Osteoblast (primary cell): ENCODE measurements around the gene TTC27. TPM values are rescaled to one million over a fixed set of nuclear protein-coding genes. Genes with fewer than 3 reads are reported as not detected.

Experiments
- DNase-seq: peaks from one replicate; pipeline ENCODE4 v3.0.0; 2011; ENCODE audit warnings: low spot score, mixed read lengths; ENCODE audit not compliant: insufficient read length; ENCODE audit errors: missing footprints
- H2AFZ ChIP-seq: 2 replicates; pipeline ENCODE4 v1.6.0; 2011; ENCODE audit warnings: mild to moderate bottlenecking, low read length
- H3K27ac ChIP-seq: 2 replicates; pipeline ENCODE4 v1.5.1; 2011; ENCODE audit warnings: mild to moderate bottlenecking, low read depth, low read length, moderate library complexity
- H3K27me3 ChIP-seq: 2 replicates; pipeline ENCODE4 v1.6.0; 2012; ENCODE audit warnings: mild to moderate bottlenecking, control low read depth, inconsistent platforms, low read length, moderate library complexity; ENCODE audit not compliant: insufficient read depth
- H3K36me3 ChIP-seq: 2 replicates; pipeline ENCODE4 v1.5.1; 2011; ENCODE audit warnings: mild to moderate bottlenecking, low read length, control low read depth, moderate library complexity; ENCODE audit not compliant: insufficient read depth
- H3K4me1 ChIP-seq: 2 replicates; pipeline ENCODE4 v1.5.1; 2011; ENCODE audit warnings: mild to moderate bottlenecking, low read length, control low read depth, moderate library complexity; ENCODE audit not compliant: insufficient read depth
- H3K4me2 ChIP-seq: 2 replicates; pipeline ENCODE4 v1.6.0; 2011; ENCODE audit warnings: mild to moderate bottlenecking, low read length; ENCODE audit not compliant: insufficient read depth
- H3K4me3 ChIP-seq: fragments of 200-600 bp; sonication (generic); 3 replicates; pipeline ENCODE4 v1.5.1; 2012; ENCODE audit warnings: mild to moderate bottlenecking, low read length, inconsistent platforms; ENCODE audit not compliant: insufficient read depth
- H3K79me2 ChIP-seq: 2 replicates; pipeline ENCODE4 v1.6.0; 2012; ENCODE audit warnings: mild to moderate bottlenecking, low read length, control low read depth, inconsistent platforms; ENCODE audit not compliant: insufficient read depth
- H3K9me3 ChIP-seq: 2 replicates; pipeline ENCODE4 v1.5.1; 2011; ENCODE audit warnings: low read depth, low read length, control low read depth
- H4K20me1 ChIP-seq: 2 replicates; pipeline ENCODE4 v1.6.0; 2012; ENCODE audit warnings: mild to moderate bottlenecking, low read length, control low read depth; ENCODE audit not compliant: insufficient read depth
- CTCF ChIP-seq: IDR thresholded peaks from 2 replicates; pipeline ENCODE4 v1.5.1; 2011; ENCODE audit warnings: mild to moderate bottlenecking, low read depth, low read length, moderate library complexity; ENCODE audit errors: extremely low read depth
- total RNA-seq: library from RNA; depleted of rRNA; stranded (reverse); fragments of >200 nt; gene quantifications from 2 replicates; pipeline ENCODE4 v1.2.3, GENCODE V29; 2012

Gene TTC27
- total RNA-seq, 1 donor, result 25.3 TPM

- no peaks in the 10 kb centered on the region for H3K27me3 ChIP-seq
- no peaks in the 10 kb centered on the region for H4K20me1 ChIP-seq
- H3K4me1 ChIP-seq, result no peaks in the 10 kb centered on the region
- H3K4me2 ChIP-seq, result no peak overlapping the region
- no peak overlapping the region for H3K27ac ChIP-seq
- peaks cover 4% of the 10 kb centered on the region for H3K36me3 ChIP-seq
- no peaks in the 10 kb centered on the region for H3K9me3 ChIP-seq
- no peaks in the 10 kb centered on the region for H3K79me2 ChIP-seq
- H2AFZ ChIP-seq, result no peak overlapping the region
- no peak for DNase-seq
- no peak for TF ChIP-seq CTCF
- H3K4me3 ChIP-seq, result no peak overlapping the region
These were observed 107.5 kb downstream of the TTC27 start for GRCh38 chr2:32735348-32735747.

GRCh38 chr2:32738939-32739338, 111.1 kb downstream of the TTC27 start:
- Histone ChIP-seq H3K9me3 (no peaks in the 10 kb centered on the region), H3K4me3 (no peak overlapping the region), H3K4me2 (no peak overlapping the region), H3K36me3 (peaks cover 4% of the 10 kb centered on the region), H2AFZ (no peak overlapping the region), H3K27me3 (no peaks in the 10 kb centered on the region), H3K27ac (no peak overlapping the region), H3K79me2 (no peaks in the 10 kb centered on the region), H3K4me1 (peaks cover 6% of the 10 kb centered on the region), H4K20me1 (no peaks in the 10 kb centered on the region)
- no peak for TF ChIP-seq CTCF
- no peak for DNase-seq

GRCh38 chr2:32739664-32740063, 111.8 kb downstream of the TTC27 start:
- Histone ChIP-seq H3K9me3 (no peaks in the 10 kb centered on the region), H3K4me2 (no peak overlapping the region), H2AFZ (no peak overlapping the region), H3K79me2 (no peaks in the 10 kb centered on the region), H3K27ac (no peak overlapping the region), H3K36me3 (peaks cover under 1% of the 10 kb centered on the region), H3K4me1 (peaks cover 12% of the 10 kb centered on the region), H3K27me3 (no peaks in the 10 kb centered on the region), H3K4me3 (no peak overlapping the region), H4K20me1 (no peaks in the 10 kb centered on the region)
- no peak for DNase-seq
- no peak for TF ChIP-seq CTCF

- no peaks in the 10 kb centered on the region for H3K9me3 ChIP-seq
- no peak for TF ChIP-seq CTCF
- H3K79me2 ChIP-seq, result no peaks in the 10 kb centered on the region
- DNase-seq, result no peak
- no peaks in the 10 kb centered on the region for H3K27me3 ChIP-seq
- no peaks in the 10 kb centered on the region for H3K36me3 ChIP-seq
- H3K27ac ChIP-seq, result no peak overlapping the region
- no peak overlapping the region for H3K4me2 ChIP-seq
- H4K20me1 ChIP-seq, result no peaks in the 10 kb centered on the region
- peaks cover 25% of the 10 kb centered on the region for H3K4me1 ChIP-seq
- no peak overlapping the region for H3K4me3 ChIP-seq
- no peak overlapping the region for H2AFZ ChIP-seq
These were observed 113.7 kb downstream of the TTC27 start for GRCh38 chr2:32741575-32741974.
